Liver (tissue), 9 donors: ENCODE data around the gene CDH23. TPM values are rescaled to one million over a fixed set of nuclear protein-coding genes. Genes with fewer than 3 reads are reported as not detected.

Experiments used
- DNase-seq: peaks from one replicate; pipeline ENCODE4 v3.0.0-alpha.2; 2017; ENCODE audit warnings: low spot score
- H3K27ac ChIP-seq, 2 donors: one replicate each; pipeline ENCODE4 v1.7.0; 2013; ENCODE audit warnings: inconsistent platforms in 2 of 2, low read length in 2 of 2, control low read depth in 1 of 2, low read depth in 1 of 2, mild to moderate bottlenecking in 1 of 2
- H3K27me3 ChIP-seq, 4 donors: one replicate each; pipeline versions ENCODE4 v1.6.1 to v1.7.0; 2013; ENCODE audit warnings: low read length in 3 of 4, inconsistent platforms in 1 of 4, mild to moderate bottlenecking in 1 of 4, moderate library complexity in 1 of 4; ENCODE audit not compliant: control insufficient read depth in 4 of 4, insufficient read depth in 4 of 4
- H3K36me3 ChIP-seq, 4 donors: one replicate each; pipeline versions ENCODE4 v1.6.1 to v1.7.0; 2013; ENCODE audit warnings: low read length in 3 of 4, mild to moderate bottlenecking in 3 of 4, low read depth in 1 of 4, moderate library complexity in 1 of 4; ENCODE audit not compliant: control insufficient read depth in 4 of 4, insufficient read depth in 3 of 4
- H3K4me1 ChIP-seq, 4 donors: one replicate each; pipeline versions ENCODE4 v1.6.1 to v1.7.0; 2013; ENCODE audit warnings: low read length in 3 of 4, mild to moderate bottlenecking in 3 of 4, moderate library complexity in 1 of 4; ENCODE audit not compliant: control insufficient read depth in 4 of 4, insufficient read depth in 4 of 4
- H3K4me3 ChIP-seq, 3 donors: one replicate each; pipeline versions ENCODE4 v1.6.1 to v1.7.0; 2013; ENCODE audit warnings: low read length in 3 of 3, control low read depth in 1 of 3, low read depth in 1 of 3, mild to moderate bottlenecking in 1 of 3
- H3K9ac ChIP-seq, 2 donors: one replicate each; pipeline ENCODE4 v1.7.0; 2013; ENCODE audit warnings: low read length in 2 of 2, mild to moderate bottlenecking in 2 of 2, moderate library complexity in 2 of 2, control low read depth in 1 of 2, low read depth in 1 of 2
- H3K9me3 ChIP-seq, 4 donors: one replicate each; pipeline versions ENCODE4 v1.6.1 to v1.7.0; 2013; ENCODE audit warnings: low read length in 3 of 4; ENCODE audit not compliant: control insufficient read depth in 4 of 4
- CTCF ChIP-seq: fragments of 150-350 bp; IDR thresholded peaks from 2 replicates; pipeline ENCODE4 v1.5.1; 2017; ENCODE audit warnings: improper control_type of control experiment, low read depth, low read length; ENCODE audit not compliant: missing input control
- FOXA1 ChIP-seq: IDR thresholded peaks from 2 replicates; pipeline ENCODE4 v1.6.1; 2016; ENCODE audit warnings: antibody characterized with exemption
- GABPA ChIP-seq, 2 donors: IDR thresholded peaks in 1 of 2; conservative IDR thresholded peaks in 1 of 2; 2 replicates each; pipeline ENCODE4 v1.6.1; 2016; ENCODE audit warnings: antibody characterized with exemption in 2 of 2, mild to moderate bottlenecking in 1 of 2, moderate library complexity in 1 of 2
- HNF4A ChIP-seq, 2 donors: conservative IDR thresholded peaks; 2 replicates each; pipeline ENCODE4 v1.6.1; 2016; ENCODE audit warnings: antibody characterized with exemption in 2 of 2, mild to moderate bottlenecking in 2 of 2
- HNF4G ChIP-seq: IDR thresholded peaks from 2 replicates; pipeline ENCODE4 v1.6.1; 2016; ENCODE audit warnings: antibody characterized with exemption
- JUND ChIP-seq, 2 donors: IDR thresholded peaks; 2 replicates each; pipeline ENCODE4 v1.6.1; 2016; ENCODE audit warnings: antibody characterized with exemption in 2 of 2
- RAD21 ChIP-seq, 2 donors: IDR thresholded peaks; 2 replicates each; pipeline ENCODE4 v1.6.1; 2016; ENCODE audit warnings: antibody characterized with exemption in 2 of 2, mild to moderate bottlenecking in 2 of 2
- REST ChIP-seq: IDR thresholded peaks from 2 replicates; pipeline ENCODE4 v1.6.1; 2016; ENCODE audit warnings: antibody characterized with exemption, mild to moderate bottlenecking
- RXRA ChIP-seq, 2 donors: IDR thresholded peaks; 2 replicates each; pipeline ENCODE4 v1.6.1; 2017 to 2018; ENCODE audit warnings: antibody characterized with exemption in 2 of 2, mild to moderate bottlenecking in 1 of 2
- YY1 ChIP-seq: IDR thresholded peaks from 2 replicates; pipeline ENCODE4 v1.6.1; 2016; ENCODE audit warnings: antibody characterized with exemption, mild to moderate bottlenecking
- ZBTB33 ChIP-seq: IDR thresholded peaks from 2 replicates; pipeline ENCODE4 v1.6.1; 2016; ENCODE audit warnings: antibody characterized with exemption
- WGBS: extraction: QIAGEN DNeasy Blood & Tissue Kit; methylation state at CpG from one replicate; pipeline ENCODE4 v1.1.7; 2013; 5-methylcytosine and 5-hydroxymethylcytosine counted together
- polyA plus RNA-seq, 2 donors: library from polyadenylated mRNA; stranded (reverse) in 1 of 2; unstranded in 1 of 2; fragments of 200-250 nt in 1 of 2; fragments of >200 nt in 1 of 2; fragmentation: Nextera tagmentation in 1 of 2; extraction: Ambion mirVana in 1 of 2; gene quantifications; one replicate each; pipeline versions ENCODE4 v1.2.1 to v1.2.3, GENCODE V29; 2013 to 2015
- total RNA-seq, 2 donors: library from RNA; depleted of rRNA; stranded (reverse); fragments of >200 nt; gene quantifications; one replicate each; pipeline ENCODE4 v1.2.3, GENCODE V29; 2014
- donor health status: healthy.
- donor health status: healthy.
- donor health status: healthy.
- donor health status: healthy.
- donor health status: healthy.

CDH23 gene
- total and polyA plus RNA-seq, 4 donors, result 1.5 to 4.7 (median 3.4) TPM

DNA sequence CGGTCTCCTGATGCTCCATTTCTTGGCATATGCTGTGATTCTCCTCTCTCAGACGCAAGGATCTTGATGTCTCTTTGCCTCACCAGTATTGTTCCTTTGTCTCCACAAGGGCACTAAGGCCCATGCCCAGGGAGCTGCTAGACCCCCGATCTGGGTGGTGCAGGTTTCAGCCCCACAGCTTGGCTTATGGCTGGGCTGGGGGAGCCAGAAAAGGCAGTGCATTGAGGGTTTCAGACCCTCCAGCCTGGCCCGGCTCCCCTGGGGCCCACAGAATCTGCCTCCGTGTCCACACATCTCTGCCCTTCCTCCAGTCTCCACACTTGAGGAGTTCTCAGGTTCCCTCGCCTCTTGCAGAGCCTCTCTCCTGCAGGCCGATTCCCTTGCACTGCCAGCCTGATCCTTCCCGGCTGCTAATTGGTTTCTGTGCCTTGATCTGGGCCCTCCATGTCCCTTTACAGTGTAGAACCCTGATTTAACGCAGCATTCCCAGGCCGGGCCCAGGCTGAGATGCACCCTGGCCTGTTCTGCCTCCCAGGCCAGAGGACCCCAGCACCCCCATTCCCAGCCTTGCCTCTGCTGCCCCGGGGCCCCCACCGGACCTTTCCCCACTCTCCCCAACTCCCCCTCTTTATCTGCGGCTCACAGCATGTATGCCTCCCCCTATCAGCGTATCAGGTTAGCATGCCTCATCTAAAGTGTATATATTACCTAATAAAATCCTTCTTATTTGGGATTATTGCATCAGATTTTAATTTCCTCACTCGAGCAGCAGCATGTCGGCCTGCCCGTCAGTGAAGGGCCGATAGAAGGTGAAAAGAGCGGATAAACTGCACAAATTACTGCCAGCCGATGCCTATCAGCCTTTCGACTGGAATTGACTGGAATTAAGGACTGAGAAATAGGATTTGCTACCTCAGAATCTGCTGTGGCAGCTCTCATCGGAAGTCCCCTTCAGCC lies 177.1 kb downstream of the CDH23 start:
- peaks cover 2 to 18% (median 5%) of the 10 kb centered on the region in 4 donors for H3K4me1 ChIP-seq
- H3K36me3 ChIP-seq, result no peaks in the 10 kb centered on the region
- H3K9ac ChIP-seq, result no peak overlapping the region
- no peak for DNase-seq
- H3K27ac ChIP-seq, result no peak overlapping the region
- H3K27me3 ChIP-seq, result no peaks in the 10 kb centered on the region
- WGBS, result 96% methylated on average over 22 of the region's 22 CpGs
- no peaks in the 10 kb centered on the region for H3K9me3 ChIP-seq
- TF ChIP-seq RXRA (IDR thresholded peaks at IDR 0.05) (no peak), JUND (IDR thresholded peaks at IDR 0.05) (no peak), CTCF (no peak), REST (no peak), FOXA1 (no peak), GABPA (IDR thresholded peaks at IDR 0.05 in 1 of 2, conservative IDR thresholded peaks at IDR 0.05 in 1 of 2) (no peak), YY1 (no peak), ZBTB33 (no peak), HNF4G (no peak), RAD21 (IDR thresholded peaks at IDR 0.05) (no peak)
- H3K4me3 ChIP-seq, result no peak overlapping the region

DNA sequence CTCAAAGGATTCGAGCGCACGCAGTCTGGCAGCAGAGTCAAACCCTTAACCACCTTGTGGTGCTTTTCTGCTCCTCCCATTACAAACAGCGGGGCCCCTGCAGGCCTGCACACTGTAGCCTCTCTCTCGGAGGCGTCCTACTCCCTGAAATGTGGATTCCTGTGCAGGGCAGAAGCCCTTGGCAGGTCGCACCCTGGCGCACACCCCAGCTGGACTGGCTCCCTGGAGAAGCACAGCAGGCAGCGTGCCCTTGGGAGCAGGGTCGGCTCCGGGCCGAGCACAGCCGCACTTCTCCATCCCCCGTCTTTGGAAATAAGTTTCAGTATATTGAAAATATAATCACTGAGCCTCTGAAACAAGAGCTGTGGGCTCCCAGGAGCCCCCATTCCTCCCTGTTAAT lies 178.7 kb downstream of the CDH23 start:
- H3K4me3 ChIP-seq, result no peak overlapping the region
- WGBS, result 48% methylated on average over 14 of the region's 14 CpGs
- no peak overlapping the region for H3K27ac ChIP-seq
- TF ChIP-seq HNF4A (conservative IDR thresholded peaks at IDR 0.05), result peak in 1 of 2 donors; percentile 20
- peak in 1 of 2 donors; percentile 43 for TF ChIP-seq RAD21 (IDR thresholded peaks at IDR 0.05)
- no peak for TF ChIP-seq HNF4G
- TF ChIP-seq RXRA (IDR thresholded peaks at IDR 0.05), result peak in 1 of 2 donors; percentile 29
- peaks cover 2 to 18% (median 7%) of the 10 kb centered on the region in 4 donors for H3K4me1 ChIP-seq
- no peaks in the 10 kb centered on the region for H3K9me3 ChIP-seq
- H3K36me3 ChIP-seq, result no peaks in the 10 kb centered on the region
- no peak for DNase-seq
- no peak overlapping the region for H3K9ac ChIP-seq
- H3K27me3 ChIP-seq, result no peaks in the 10 kb centered on the region
